K562 treated with DMSO at 1 percent for 4 hours (cell line): ENCODE data around the gene ICAM1. TPM values are rescaled to one million over a fixed set of nuclear protein-coding genes. Genes with fewer than 3 reads are reported as not detected.

Experiments used
- total RNA-seq: library from RNA; unstranded; fragments of 300-600 nt; gene quantifications from 2 replicates; pipeline ENCODE4 v1.2.3, GENCODE V29; 2022; ENCODE audit not compliant: insufficient read depth

ICAM1 gene, protein sequence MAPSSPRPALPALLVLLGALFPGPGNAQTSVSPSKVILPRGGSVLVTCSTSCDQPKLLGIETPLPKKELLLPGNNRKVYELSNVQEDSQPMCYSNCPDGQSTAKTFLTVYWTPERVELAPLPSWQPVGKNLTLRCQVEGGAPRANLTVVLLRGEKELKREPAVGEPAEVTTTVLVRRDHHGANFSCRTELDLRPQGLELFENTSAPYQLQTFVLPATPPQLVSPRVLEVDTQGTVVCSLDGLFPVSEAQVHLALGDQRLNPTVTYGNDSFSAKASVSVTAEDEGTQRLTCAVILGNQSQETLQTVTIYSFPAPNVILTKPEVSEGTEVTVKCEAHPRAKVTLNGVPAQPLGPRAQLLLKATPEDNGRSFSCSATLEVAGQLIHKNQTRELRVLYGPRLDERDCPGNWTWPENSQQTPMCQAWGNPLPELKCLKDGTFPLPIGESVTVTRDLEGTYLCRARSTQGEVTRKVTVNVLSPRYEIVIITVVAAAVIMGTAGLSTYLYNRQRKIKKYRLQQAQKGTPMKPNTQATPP
- total RNA-seq: 42.4 and 49.5 TPM in 2 replicates

DNA sequence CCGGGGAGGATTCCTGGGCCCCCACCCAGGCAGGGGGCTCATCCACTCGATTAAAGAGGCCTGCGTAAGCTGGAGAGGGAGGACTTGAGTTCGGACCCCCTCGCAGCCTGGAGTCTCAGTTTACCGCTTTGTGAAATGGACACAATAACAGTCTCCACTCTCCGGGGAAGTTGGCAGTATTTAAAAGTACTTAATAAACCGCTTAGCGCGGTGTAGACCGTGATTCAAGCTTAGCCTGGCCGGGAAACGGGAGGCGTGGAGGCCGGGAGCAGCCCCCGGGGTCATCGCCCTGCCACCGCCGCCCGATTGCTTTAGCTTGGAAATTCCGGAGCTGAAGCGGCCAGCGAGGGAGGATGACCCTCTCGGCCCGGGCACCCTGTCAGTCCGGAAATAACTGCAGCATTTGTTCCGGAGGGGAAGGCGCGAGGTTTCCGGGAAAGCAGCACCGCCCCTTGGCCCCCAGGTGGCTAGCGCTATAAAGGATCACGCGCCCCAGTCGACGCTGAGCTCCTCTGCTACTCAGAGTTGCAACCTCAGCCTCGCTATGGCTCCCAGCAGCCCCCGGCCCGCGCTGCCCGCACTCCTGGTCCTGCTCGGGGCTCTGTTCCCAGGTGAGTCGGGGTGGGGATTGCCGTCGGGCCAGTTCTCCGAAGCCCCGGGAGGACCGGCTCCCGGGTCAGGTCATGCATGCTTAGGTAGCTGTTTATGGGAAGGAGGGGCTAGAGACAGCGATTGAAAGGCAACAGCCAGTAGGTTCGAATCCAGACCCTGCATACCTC lies at the start of gene ICAM1:
ICAM1 (plus strand) TSS at position 505 of the 779 bp plus-strand sequence; CDS start at position 545, 40 bp downstream.

DNA sequence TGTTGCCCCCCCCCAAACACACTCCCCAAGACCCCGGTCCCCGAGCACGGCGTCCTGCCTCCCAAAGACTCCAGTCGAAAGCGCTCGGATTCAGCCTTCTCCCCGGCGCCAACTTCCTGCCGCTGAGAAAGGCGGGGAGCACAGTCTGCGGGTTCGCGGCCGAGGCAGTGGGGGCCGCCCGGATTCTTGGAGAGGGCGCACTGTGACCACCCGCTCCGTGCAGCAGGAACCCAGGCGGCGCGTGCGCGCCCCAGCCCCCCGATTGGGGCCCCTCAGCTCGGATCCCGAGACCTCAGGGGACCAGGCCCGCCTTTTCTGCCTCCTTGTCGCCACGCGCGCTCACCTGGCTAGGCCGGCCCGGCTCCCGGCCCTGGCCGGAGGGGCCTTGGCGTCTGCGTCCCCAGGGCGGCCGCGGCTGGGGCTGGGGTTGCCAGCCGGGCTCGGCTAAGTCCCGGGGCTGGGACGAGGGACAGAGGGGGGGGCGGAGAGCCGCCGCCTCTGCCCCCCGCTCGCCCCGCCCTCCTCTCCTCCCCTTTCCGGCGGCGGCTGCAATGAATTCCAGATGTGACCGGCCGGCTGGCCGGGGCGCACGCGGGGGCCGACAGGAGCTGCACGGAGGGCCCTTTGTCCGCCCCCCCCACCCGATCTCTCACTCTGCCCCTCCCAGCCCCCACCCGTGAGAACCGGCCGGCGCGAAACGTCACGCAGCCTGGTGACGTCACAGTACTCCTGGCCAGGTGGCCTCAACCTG lies 39.9 kb upstream of the ICAM1 start, which contains the start of gene S1PR2:
S1PR2 (minus strand) TSS at position 471 of the 751 bp plus-strand sequence. CDS start 6,426 bp downstream, outside the sequence.

GRCh38 chr19:10251792-10252694 lies 18.9 kb upstream of the ICAM1 start, which contains the start of gene MRPL4:
TSS of gene MRPL4 (plus strand) at chr19:10252214. CDS start at chr19:10252254, 40 bp downstream.

DNA sequence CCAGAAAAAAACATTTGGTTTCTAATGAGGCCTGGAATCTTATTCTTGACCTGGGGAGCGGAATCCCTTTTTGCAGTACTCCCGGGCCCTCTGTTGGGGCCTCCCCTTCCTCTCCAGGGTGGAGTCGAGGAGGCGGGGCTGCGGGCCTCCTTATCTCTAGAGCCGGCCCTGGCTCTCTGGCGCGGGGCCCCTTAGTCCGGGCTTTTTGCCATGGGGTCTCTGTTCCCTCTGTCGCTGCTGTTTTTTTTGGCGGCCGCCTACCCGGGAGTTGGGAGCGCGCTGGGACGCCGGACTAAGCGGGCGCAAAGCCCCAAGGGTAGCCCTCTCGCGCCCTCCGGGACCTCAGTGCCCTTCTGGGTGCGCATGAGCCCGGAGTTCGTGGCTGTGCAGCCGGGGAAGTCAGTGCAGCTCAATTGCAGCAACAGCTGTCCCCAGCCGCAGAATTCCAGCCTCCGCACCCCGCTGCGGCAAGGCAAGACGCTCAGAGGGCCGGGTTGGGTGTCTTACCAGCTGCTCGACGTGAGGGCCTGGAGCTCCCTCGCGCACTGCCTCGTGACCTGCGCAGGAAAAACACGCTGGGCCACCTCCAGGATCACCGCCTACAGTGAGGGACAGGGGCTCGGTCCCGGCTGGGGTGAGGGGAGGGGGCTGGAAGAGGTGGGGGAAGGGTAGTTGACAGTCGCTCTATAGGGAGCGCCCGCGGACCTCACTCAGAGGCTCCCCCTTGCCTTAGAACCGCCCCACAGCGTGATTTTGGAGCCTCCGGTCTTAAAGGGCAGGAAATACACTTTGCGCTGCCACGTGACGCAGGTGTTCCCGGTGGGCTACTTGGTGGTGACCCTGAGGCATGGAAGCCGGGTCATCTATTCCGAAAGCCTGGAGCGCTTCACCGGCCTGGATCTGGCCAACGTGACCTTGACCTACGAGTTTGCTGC lies 16.1 kb downstream of the ICAM1 start, which contains the start of gene ICAM4:
ICAM4 (plus strand) TSS at position 153 of the 935 bp plus-strand sequence; CDS start at position 211, 58 bp downstream.

DNA sequence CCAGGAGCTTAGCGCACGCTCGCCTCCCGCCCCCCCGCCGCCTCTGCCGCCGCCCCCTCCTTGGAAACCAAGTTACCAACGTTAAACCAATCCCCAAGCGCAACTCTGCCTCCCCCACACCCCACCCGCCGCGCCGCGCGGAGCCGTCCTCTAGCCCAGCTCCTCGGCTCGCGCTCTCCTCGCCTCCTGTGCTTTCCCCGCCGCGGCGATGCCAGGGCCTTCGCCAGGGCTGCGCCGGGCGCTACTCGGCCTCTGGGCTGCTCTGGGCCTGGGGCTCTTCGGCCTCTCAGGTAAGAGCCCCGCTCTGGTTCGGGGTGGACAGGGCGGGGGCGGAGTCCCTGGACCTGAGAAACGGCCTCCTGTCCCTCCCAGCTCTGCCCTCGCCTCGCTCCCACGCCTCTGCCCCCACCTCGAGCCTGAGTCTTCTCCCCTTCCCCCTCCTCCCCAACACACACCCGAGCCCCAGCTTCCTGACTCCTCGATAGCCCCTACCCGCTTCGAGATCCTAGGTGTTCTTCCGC lies 19.0 kb downstream of the ICAM1 start, which contains the start of gene ICAM5:
ICAM5 (plus strand) TSS at position 117 of the 521 bp plus-strand sequence; CDS start at position 209, 92 bp downstream.

DNA sequence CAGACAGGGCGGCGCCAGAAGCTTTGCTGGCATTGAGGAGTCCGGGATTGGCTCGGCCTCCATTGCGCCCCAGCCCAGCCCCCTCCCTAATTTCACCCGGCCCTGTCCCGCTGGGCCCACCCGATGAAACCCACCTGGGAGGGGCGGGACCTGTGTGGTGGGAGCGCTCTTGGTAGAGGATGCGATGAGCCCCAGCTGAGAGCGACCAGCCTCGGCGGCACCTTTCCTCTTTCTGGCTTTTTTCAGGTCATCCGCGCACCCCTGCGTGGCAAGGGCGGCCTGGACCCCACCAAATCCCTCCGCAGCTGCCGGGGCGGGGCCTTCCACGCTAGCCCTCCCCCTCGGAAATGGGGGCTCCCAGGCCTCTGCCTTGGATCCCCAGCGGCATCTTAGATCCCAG lies 38.5 kb downstream of the ICAM1 start, which contains the start of gene ZGLP1:
ZGLP1 (minus strand) TSS at position 393 of the 400 bp plus-strand sequence.

DNA sequence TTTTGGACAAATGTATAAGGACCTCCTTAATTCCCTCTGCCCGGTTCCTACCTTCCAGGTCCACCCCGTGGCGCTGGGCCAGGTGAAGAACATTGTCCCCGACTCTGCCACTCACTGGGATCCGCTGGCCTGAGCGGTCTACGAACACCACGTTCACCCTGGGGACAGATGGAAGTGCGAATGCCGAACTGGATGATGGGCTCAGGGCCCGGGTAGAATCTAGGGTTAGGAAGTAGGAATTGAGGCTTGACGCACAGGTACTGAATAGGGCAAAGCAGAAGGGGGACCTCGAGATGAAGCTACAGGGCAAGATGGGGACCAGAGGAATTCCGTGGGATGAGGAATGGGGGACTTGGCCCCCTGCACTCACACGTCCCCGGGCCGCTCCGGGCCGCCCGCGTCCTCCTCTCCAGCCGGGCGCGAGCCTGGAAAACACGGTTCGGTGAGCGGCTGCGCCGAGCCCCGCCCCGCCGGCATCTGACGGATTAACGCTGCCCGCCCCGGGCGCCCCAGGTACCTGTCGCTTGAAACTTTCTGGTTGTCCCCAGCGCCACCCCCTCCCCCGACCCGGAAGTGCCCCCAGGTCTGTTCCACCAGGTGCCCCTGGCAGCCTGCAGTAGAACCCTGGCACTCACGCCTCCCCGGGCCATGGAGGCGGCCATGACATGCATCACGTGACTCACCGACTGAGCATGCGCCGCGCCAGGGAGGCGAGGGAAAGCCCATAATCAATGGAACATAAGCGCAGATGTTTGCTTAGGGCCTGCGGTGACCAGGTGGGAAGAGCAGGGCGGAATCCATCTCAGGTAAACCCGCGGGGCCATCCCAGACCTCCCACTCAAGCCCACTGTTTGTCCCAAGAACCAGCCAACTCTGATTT lies 44.7 kb downstream of the ICAM1 start, which contains the start of gene FDX2:
FDX2 (minus strand) TSS at position 681 of the 880 bp plus-strand sequence; CDS start at position 662, 19 bp downstream.

DNA sequence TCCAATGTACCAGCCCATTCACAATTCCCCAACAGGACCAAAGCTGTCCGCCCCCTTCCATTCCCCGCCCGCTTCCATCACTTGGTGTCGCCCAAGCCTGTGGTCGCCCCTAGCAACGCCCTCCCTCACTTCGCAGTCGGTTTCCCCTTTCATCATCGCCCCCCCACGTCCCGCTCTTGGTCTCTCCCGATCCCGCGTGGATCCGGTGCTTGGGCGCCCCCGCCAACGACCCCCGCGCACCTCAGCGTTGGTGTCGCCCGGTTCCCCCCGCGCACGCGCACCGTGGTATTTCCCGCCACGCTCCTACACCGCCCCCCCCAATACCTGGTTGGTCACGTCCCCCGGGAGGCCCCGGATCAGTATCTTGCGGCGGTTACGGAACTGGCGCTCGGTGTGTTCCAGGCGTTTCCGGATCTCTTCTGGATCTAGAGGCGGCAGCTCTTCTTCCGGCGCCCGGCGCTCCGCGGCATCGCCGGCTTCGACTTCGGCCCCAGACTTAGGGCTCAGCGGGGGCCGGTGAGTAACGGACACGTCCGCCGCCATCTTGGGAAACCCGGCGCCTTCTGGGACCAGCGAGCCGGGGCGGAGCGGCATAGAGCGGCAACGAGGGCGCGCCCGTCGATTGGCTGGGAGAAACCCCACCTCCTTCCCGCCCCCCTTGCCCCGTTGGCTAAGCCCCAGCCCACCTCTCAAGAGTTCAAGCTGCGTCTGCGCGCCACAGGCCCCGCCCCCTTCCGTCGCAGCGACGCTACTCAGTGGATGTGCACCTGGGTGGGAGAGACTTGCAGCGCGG lies 62.2 kb downstream of the ICAM1 start, which contains the start of gene RAVER1:
RAVER1 (minus strand) TSS at position 565 of the 793 bp plus-strand sequence; CDS start at position 543, 22 bp downstream.

Other genes starting within 250 kb of the ICAM1 start
- gene SHFL, start 184.8 kb upstream of the ICAM1 start, total RNA-seq: 19.4 and 25.1 TPM in 2 replicates
- gene ANGPTL6, start 168.4 kb upstream of the ICAM1 start, total RNA-seq: 0.76 TPM in 1 of 2 replicates, not detected in the other
- gene PPAN, start 164.8 kb upstream of the ICAM1 start, total RNA-seq: 22.8 and 35.9 TPM in 2 replicates
- gene P2RY11, start 159.4 kb upstream of the ICAM1 start, total RNA-seq: 10.7 and 16.4 TPM in 2 replicates
- gene EIF3G, start 151.2 kb upstream of the ICAM1 start, total RNA-seq: 345 and 378 TPM in 2 replicates
- 140 and 183 TPM in 2 replicates for gene DNMT1, start 76.2 kb upstream of the ICAM1 start, total RNA-seq
- 1.7 and 1.9 TPM in 2 replicates for gene S1PR2, start 39.8 kb upstream of the ICAM1 start, total RNA-seq
- gene MRPL4, start 18.9 kb upstream of the ICAM1 start, total RNA-seq: 128 and 153 TPM in 2 replicates
- gene ICAM4, start 15.8 kb downstream of the ICAM1 start, total RNA-seq: 87.1 and 92.6 TPM in 2 replicates
- 37.0 and 39.1 TPM in 2 replicates for gene ICAM5, start 18.8 kb downstream of the ICAM1 start, total RNA-seq
- 6.8 and 13.6 TPM in 2 replicates for gene ZGLP1, start 38.7 kb downstream of the ICAM1 start, total RNA-seq
- gene FDX2, start 44.9 kb downstream of the ICAM1 start, total RNA-seq: 27.8 and 42.6 TPM in 2 replicates
- 60.1 and 84.3 TPM in 2 replicates for gene RAVER1, start 62.4 kb downstream of the ICAM1 start, total RNA-seq
- 8.1 and 15.6 TPM in 2 replicates for gene ICAM3, start 68.5 kb downstream of the ICAM1 start, total RNA-seq
- 128 and 144 TPM in 2 replicates for gene TYK2, start 109.5 kb downstream of the ICAM1 start, total RNA-seq
- 266 and 284 TPM in 2 replicates for gene CDC37, start 132.4 kb downstream of the ICAM1 start, total RNA-seq
- gene PDE4A, start 149.4 kb downstream of the ICAM1 start, total RNA-seq: 8.9 and 20.3 TPM in 2 replicates
- 50.6 and 59.5 TPM in 2 replicates for gene KEAP1, start 232.2 kb downstream of the ICAM1 start, total RNA-seq
- not detected in 2 replicates for gene S1PR5, start 246.3 kb downstream of the ICAM1 start, total RNA-seq